ENCODE data around the gene KCTD7.
"Not testable (repeated sequence)": the region's sequence is repeated elsewhere in the genome, so short reads cannot be mapped to it uniquely, and the experiment has no call there.

The KCTD7 gene

DNA sequence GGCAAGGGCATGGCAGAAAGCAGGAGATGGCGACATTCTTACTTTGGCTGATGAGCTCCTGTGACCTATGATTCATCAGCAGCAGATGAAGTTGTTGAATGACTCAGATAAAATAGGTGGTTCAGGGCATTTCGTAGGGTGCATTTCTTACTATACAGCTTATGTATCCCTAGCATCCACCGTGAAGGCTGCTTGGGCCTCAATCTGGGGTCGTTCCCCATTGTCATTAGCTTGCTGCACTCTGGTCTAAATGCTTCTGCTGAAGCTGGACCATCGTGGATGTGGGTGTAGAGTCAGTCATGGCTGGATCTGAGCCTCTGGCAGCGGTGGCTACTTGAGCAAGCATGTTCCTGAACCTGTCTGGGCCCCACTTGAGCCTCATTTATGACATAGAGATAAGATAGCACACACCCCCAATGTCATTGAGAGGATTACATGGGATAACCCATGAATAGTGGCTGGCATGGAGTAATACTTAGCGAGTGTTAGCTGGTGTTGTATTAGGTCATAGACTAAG is 44.5 kb downstream of the KCTD7 start:
- not testable (repeated sequence) for H3K4me3 ChIP-seq (replicated peaks; ENCODE audit: low read depth, low read length); DNase-seq (ENCODE audit: low read depth)

DNA sequence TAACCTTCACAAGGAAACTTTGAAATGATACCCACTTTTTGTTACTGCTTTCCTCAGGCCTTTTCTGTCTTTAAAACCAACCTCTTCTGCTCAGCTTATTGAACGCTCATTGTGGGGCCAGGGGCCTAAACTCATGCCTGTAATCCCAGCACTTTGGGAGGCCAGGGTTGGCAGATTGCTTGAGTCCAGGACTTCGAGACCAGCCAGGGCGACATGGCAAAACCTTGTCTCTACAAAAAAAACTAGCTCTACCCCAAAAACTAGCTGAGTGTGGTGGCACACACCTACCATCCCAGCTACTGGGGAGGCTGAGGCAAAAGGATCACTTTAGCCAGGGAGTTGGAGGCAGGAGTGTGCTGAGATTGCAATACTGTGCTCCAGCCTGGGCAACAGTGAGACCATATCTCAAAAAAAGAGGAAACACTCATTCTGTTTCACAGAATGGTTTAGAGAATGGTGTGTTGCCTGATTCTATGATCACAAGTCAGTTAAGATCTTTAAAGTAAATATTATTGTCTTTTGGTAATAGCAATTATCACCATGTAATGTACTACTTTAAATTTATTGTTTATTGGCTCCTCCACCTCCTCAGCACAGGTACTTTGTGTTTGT is 51.1 kb downstream of the KCTD7 start:
- no peak for TF ChIP-seq CTCF (IDR thresholded peaks at IDR 0.05; ENCODE audit: low read length, missing control alignments)
- no peak overlapping the region for H3K4me3 ChIP-seq (replicated peaks; ENCODE audit: low read depth, low read length)
- DNase-seq (ENCODE audit: low read depth) = no peak

- H3K4me3 ChIP-seq (replicated peaks; ENCODE audit: low read depth, low read length) = peak overlapping the region; percentile 82
- DNase-seq (ENCODE audit: low read depth) = peak; percentile 95
- TF ChIP-seq CTCF (IDR thresholded peaks at IDR 0.05; ENCODE audit: low read length, missing control alignments) = no peak
Observed at GRCh38 chr7:66681491-66682349, 53.0 kb downstream of the KCTD7 start.

DNA sequence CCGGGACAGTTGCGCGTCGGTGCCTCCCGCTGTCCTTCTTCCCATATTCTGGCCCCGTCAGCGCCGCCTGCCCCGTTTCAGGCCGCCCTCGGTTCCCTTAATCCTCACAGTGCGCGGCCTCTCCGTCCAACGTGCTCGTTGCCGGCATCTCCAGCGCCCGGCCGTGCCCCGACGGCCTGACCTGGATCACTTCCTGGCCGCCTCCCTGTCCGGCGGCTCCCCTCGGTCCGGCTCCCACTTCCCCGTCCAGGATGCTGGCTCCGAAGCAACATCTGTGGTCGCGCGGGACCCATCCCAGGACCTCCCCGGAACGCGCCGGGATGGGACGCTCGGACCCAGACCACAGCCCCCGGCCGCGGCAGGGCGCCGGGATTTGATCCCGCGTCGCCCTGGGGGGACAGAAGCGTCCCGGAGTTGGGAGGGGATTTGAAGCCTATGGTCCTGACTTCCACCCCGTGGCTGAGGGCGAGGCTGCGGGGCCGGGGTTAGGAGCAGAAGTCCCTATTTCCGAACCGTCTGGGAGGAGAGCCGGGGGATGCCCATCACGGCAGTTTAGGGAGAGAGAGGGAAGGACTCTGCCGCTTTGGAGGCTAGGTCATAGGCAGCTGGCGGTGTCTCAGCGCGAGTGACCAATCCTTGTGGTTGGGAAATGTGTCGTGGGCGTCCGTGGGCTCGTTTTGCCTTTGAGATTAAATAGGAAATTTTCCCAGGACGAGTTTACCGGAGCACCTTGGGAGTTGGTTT is 53.8 kb downstream of the KCTD7 start:
- peak overlapping the region; percentile 82 for H3K4me3 ChIP-seq (replicated peaks; ENCODE audit: low read depth, low read length)
- no peak for TF ChIP-seq CTCF (IDR thresholded peaks at IDR 0.05; ENCODE audit: low read length, missing control alignments)
- DNase-seq (ENCODE audit: low read depth) = peak; percentile 41

DNA sequence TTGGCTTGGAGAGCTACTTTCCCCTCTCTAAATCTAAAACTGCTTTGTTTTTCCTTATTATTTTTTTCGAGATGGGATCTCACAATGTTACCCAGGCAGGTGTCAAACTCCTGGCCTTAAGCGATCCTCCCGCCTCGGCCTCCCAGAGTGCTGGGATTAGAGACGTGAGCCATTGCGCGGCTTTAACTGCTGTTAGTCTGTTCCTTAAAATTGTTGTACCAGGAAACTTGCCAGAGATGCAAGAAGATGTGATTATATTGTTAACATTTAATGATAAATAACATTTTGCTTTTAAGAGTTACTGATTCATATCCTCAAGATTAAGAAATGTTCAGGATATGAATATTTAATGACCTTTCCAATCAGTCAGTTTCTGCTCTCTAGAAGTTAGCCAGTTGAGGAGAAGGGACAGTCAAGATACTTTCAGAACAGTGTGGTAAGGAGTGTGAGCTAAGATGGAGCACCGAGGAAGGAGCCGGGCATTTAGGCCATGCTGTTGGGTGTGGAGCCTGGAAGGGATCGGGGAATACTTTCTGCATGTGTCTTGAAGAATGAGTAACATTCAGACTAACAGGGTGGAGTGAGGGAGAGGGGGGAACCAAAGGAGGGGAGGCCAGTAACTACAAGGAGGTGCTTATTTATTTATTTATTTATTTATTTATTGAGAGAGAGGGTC is 54.6 kb downstream of the KCTD7 start:
- not testable (repeated sequence) for DNase-seq (ENCODE audit: low read depth)
- peak overlapping the region; percentile 82 for H3K4me3 ChIP-seq (replicated peaks; ENCODE audit: low read depth, low read length)

DNA sequence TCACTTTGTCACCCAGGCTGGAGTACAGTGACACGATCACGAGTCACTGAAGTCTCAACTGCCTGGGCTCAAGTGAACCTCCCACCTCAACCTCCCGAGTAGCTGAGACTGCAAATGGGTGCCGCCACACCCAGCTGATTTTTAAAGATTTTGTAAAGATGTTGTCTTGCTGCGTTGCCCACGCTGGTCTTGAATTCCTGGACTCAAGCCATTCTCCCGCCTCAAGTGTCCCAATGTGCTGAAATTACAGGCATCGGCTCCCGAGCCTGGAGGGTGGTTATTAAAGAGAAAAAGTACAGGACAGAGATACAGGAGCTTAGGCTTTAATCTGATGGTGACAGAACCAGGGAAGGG is 55.1 kb downstream of the KCTD7 start:
- no peak for DNase-seq (ENCODE audit: low read depth)
- H3K4me3 ChIP-seq (replicated peaks; ENCODE audit: low read depth, low read length) = no peak overlapping the region
- TF ChIP-seq CTCF (IDR thresholded peaks at IDR 0.05; ENCODE audit: low read length, missing control alignments) = no peak

GRCh38 chr7:66685663-66686062 is 57.0 kb downstream of the KCTD7 start:
- not testable (repeated sequence) for DNase-seq (ENCODE audit: low read depth); H3K4me3 ChIP-seq (replicated peaks; ENCODE audit: low read depth, low read length)

DNA sequence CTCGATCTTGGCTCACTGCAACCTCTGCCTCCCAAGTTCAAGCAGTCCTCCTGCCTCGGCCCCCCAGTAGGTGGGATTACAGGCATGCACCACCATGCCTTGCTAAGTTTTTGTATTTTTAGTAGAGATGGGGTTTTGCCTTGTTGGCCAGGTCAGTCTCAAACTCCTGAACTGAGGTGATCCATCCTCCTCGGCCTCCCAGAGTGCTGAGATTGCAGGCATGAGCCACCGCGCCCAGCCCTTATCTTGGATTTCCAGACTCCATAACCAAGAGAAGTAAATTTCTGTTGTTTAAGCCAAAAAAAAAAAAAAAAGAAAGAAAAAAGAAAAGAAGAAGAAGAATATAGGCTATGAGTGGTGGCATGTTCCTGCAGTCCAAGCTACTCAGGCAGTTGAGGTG is 58.5 kb downstream of the KCTD7 start:
- no peak for TF ChIP-seq CTCF (IDR thresholded peaks at IDR 0.05; ENCODE audit: low read length, missing control alignments)
- no peak overlapping the region for H3K4me3 ChIP-seq (replicated peaks; ENCODE audit: low read depth, low read length)
- no peak for DNase-seq (ENCODE audit: low read depth)

- not testable (repeated sequence) for DNase-seq (ENCODE audit: low read depth); H3K4me3 ChIP-seq (replicated peaks; ENCODE audit: low read depth, low read length)
Observed at GRCh38 chr7:66687672-66688071, 59.0 kb downstream of the KCTD7 start.

Measured in fibroblast of pulmonary artery (primary cell).